Astrocyte (in vitro differentiated cells and primary cell): ENCODE data around the gene TIGD7. TPM values are rescaled to one million over a fixed set of nuclear protein-coding genes. Genes with fewer than 3 reads are reported as not detected.

ENCODE experiments used
- DNase-seq: peaks from one replicate; pipeline ENCODE4 v3.0.0-alpha.2; 2010; ENCODE audit warnings: low read depth
- FAIRE-seq: peaks from 2 replicates; lab custom pipeline; 2011; peaks lifted over from hg19 to GRCh38; lab: Jason Lieb, UNC
- H2AFZ ChIP-seq: 2 replicates; pipeline ENCODE4 v1.6.0; 2012; ENCODE audit warnings: low read depth, low read length, inconsistent platforms
- H3K27ac ChIP-seq: 2 replicates; pipeline ENCODE4 v1.5.1; 2011; ENCODE audit warnings: low read depth, low read length, inconsistent platforms
- H3K27me3 ChIP-seq: 2 replicates; pipeline ENCODE4 v1.6.0; 2011; ENCODE audit warnings: low read length, inconsistent platforms; ENCODE audit not compliant: insufficient read depth
- H3K36me3 ChIP-seq: 2 replicates; pipeline ENCODE4 v1.5.1; 2011; ENCODE audit warnings: low read length, inconsistent platforms; ENCODE audit not compliant: insufficient read depth
- H3K4me1 ChIP-seq: 2 replicates; pipeline ENCODE4 v1.5.1; 2011; ENCODE audit warnings: low read length, inconsistent platforms; ENCODE audit not compliant: insufficient read depth
- H3K4me2 ChIP-seq: 2 replicates; pipeline ENCODE4 v1.6.0; 2012; ENCODE audit warnings: low read length, inconsistent platforms
- H3K4me3 ChIP-seq: 2 replicates; pipeline ENCODE4 v1.5.1; 2011; ENCODE audit warnings: low read depth, mild to moderate bottlenecking, low read length, inconsistent platforms; ENCODE audit not compliant: insufficient read depth
- H3K79me2 ChIP-seq: 2 replicates; pipeline ENCODE4 v1.6.0; 2012; ENCODE audit warnings: mild to moderate bottlenecking, low read length, inconsistent platforms; ENCODE audit not compliant: insufficient read depth
- H3K9ac ChIP-seq: 2 replicates; pipeline ENCODE4 v1.6.0; 2012; ENCODE audit warnings: mild to moderate bottlenecking, low read length, inconsistent platforms
- H3K9me3 ChIP-seq: 2 replicates; pipeline ENCODE4 v1.5.1; 2012; ENCODE audit warnings: low read depth, mild to moderate bottlenecking, low read length, inconsistent platforms; ENCODE audit not compliant: insufficient read depth
- H4K20me1 ChIP-seq: 2 replicates; pipeline ENCODE4 v1.6.0; 2012; ENCODE audit warnings: low read length, inconsistent platforms; ENCODE audit not compliant: insufficient read depth
- H3K27ac Mint-ChIP-seq: one replicate; pipeline ENCODE4 v1.8.0; 2021; ENCODE audit warnings: mild to moderate bottlenecking, mixed read lengths; ENCODE audit not compliant: unreplicated experiment
- H3K27me3 Mint-ChIP-seq: one replicate; pipeline ENCODE4 v1.8.0; 2021; ENCODE audit warnings: low read depth, mixed read lengths; ENCODE audit not compliant: unreplicated experiment
- H3K36me3 Mint-ChIP-seq: one replicate; pipeline ENCODE4 v1.8.0; 2021; ENCODE audit warnings: low read depth, mixed read lengths; ENCODE audit not compliant: unreplicated experiment
- H3K4me1 Mint-ChIP-seq: one replicate; pipeline ENCODE4 v1.8.0; 2021; ENCODE audit warnings: low read depth, mixed read lengths; ENCODE audit not compliant: unreplicated experiment
- H3K4me3 Mint-ChIP-seq: one replicate; pipeline ENCODE4 v1.8.0; 2021; ENCODE audit warnings: mild to moderate bottlenecking, moderate library complexity, mixed read lengths; ENCODE audit not compliant: unreplicated experiment
- H3K9me3 Mint-ChIP-seq: one replicate; pipeline ENCODE4 v1.8.0; 2021; ENCODE audit warnings: mild to moderate bottlenecking, mixed read lengths; ENCODE audit not compliant: unreplicated experiment
- EZH2 ChIP-seq: IDR thresholded peaks from 2 replicates; pipeline ENCODE4 v1.6.1; 2012; ENCODE audit warnings: mild to moderate bottlenecking, low read length, inconsistent platforms; ENCODE audit not compliant: insufficient read depth
- total RNA-seq: library from RNA; stranded (reverse); gene quantifications from 2 replicates; pipeline ENCODE4 v1.2.1, GENCODE V29; 2021
- TF ChIP-seq, protein P1 (sequence below): IDR thresholded peaks from 2 replicates; pipeline ENCODE4 v1.5.1; 2011; ENCODE audit warnings: low read depth, mild to moderate bottlenecking, inconsistent platforms, low read length, moderate library complexity; ENCODE audit not compliant: insufficient read depth

TIGD7 gene
- total RNA-seq, 1 donor from 2014 or later = 4.5 TPM

- DNase-seq = no peak
- H3K9me3 Mint-ChIP-seq = peaks cover 6% of the 10 kb centered on the region
These were observed 36.9 kb downstream of the TIGD7 start for GRCh38 chr16:3268294-3268693.

DNA sequence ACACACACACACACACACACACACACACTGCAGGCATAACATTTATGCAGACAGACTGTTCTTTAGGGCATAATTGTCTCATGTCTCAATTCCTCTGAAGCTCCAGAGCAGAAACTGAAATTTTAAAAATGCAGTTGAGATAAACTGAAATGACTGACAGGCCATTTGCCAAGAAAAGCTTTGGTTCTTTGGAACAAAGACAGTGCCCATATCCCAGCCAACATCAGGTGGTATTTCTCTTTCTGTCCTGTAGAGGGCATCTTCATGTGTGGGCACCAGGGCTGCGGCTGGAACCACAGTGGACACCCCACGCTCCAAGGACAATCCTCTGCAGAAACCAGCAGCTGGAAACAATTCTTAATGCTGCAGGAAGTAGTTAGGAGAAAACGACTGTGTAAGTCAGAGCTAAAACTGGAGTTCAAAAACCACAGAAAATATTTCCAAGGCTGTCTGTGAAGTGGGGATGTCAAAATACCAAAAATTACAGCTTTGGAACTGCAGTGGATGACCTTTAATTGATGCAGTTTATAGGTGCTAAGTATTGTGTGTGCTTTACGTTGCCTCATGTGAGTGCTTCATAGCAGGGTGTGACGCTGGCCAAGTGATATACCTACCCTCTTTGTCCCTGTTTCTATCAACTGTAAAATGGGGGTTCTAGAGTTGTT lies 38.2 kb downstream of the TIGD7 start:
- H3K36me3 ChIP-seq = no peaks in the 10 kb centered on the region
- no peaks in the 10 kb centered on the region for H3K27me3 ChIP-seq
- Mint-ChIP-seq H3K27ac (no peak overlapping the region), H3K4me3 (no peak overlapping the region), H3K4me1 (no peaks in the 10 kb centered on the region), H3K27me3 (peaks cover 16% of the 10 kb centered on the region), H3K9me3 (peaks cover 8% of the 10 kb centered on the region), H3K36me3 (peaks cover 3% of the 10 kb centered on the region)
- no peaks in the 10 kb centered on the region for H4K20me1 ChIP-seq
- no peak overlapping the region for H2AFZ ChIP-seq
- no peak overlapping the region for H3K4me2 ChIP-seq
- no peak overlapping the region for H3K4me3 ChIP-seq
- no peak for FAIRE-seq
- H3K9me3 ChIP-seq = no peaks in the 10 kb centered on the region
- peaks cover 5% of the 10 kb centered on the region for H3K4me1 ChIP-seq
- no peak for TF ChIP-seq EZH2
- TF ChIP-seq, protein P1, sequence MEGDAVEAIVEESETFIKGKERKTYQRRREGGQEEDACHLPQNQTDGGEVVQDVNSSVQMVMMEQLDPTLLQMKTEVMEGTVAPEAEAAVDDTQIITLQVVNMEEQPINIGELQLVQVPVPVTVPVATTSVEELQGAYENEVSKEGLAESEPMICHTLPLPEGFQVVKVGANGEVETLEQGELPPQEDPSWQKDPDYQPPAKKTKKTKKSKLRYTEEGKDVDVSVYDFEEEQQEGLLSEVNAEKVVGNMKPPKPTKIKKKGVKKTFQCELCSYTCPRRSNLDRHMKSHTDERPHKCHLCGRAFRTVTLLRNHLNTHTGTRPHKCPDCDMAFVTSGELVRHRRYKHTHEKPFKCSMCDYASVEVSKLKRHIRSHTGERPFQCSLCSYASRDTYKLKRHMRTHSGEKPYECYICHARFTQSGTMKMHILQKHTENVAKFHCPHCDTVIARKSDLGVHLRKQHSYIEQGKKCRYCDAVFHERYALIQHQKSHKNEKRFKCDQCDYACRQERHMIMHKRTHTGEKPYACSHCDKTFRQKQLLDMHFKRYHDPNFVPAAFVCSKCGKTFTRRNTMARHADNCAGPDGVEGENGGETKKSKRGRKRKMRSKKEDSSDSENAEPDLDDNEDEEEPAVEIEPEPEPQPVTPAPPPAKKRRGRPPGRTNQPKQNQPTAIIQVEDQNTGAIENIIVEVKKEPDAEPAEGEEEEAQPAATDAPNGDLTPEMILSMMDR = peak; percentile 45
- no peak overlapping the region for H3K27ac ChIP-seq
- no peak overlapping the region for H3K9ac ChIP-seq
- no peaks in the 10 kb centered on the region for H3K79me2 ChIP-seq
- peak; percentile 59 for DNase-seq

More at GRCh38 chr16:3268294-3268693, 36.9 kb downstream of the TIGD7 start:
- H3K4me3 Mint-ChIP-seq = no peak overlapping the region
- H3K4me1 Mint-ChIP-seq = no peaks in the 10 kb centered on the region
- no peaks in the 10 kb centered on the region for H3K79me2 ChIP-seq
- peaks cover 9% of the 10 kb centered on the region for H3K27me3 Mint-ChIP-seq
- no peaks in the 10 kb centered on the region for H3K9me3 ChIP-seq
- H3K9ac ChIP-seq = no peak overlapping the region
- H3K27ac Mint-ChIP-seq = no peak overlapping the region
- no peak overlapping the region for H2AFZ ChIP-seq
- H3K4me3 ChIP-seq = no peak overlapping the region
- no peak for TF ChIP-seq EZH2
- TF ChIP-seq, protein P1 = no peak
- H3K4me2 ChIP-seq = no peak overlapping the region
- H3K4me1 ChIP-seq = peaks cover 5% of the 10 kb centered on the region
- H3K36me3 Mint-ChIP-seq = peaks cover 3% of the 10 kb centered on the region
- H3K27ac ChIP-seq = no peak overlapping the region
- no peak for FAIRE-seq
- H4K20me1 ChIP-seq = no peaks in the 10 kb centered on the region
- no peaks in the 10 kb centered on the region for H3K27me3 ChIP-seq
- H3K36me3 ChIP-seq = no peaks in the 10 kb centered on the region
